Amniotic epithelial cell (primary cell): ENCODE measurements around the gene SCAMP1.
A peak's percentile ranks its signal among the peaks of the same experiment; 100 is the strongest.
"Not testable (repeated sequence)": the region's sequence is repeated elsewhere in the genome, so short reads cannot be mapped to it uniquely, and the experiment has no call there.

Experiments
- DNase-seq: peaks from one replicate; pipeline ENCODE4 v3.0.0-alpha.2; 2010; ENCODE audit warnings: low read depth

The SCAMP1 gene

GRCh38 chr5:78360924-78361630 is 660 bp downstream of the SCAMP1 start:
- peak; percentile 83 for DNase-seq

- no peak for DNase-seq
Observed at GRCh38 chr5:78361631-78361993, 1.2 kb downstream of the SCAMP1 start.

- DNase-seq, result no peak
Observed at GRCh38 chr5:78362220-78362619, 1.8 kb downstream of the SCAMP1 start.

- DNase-seq, result no peak
Observed at GRCh38 chr5:78364005-78364404, 3.6 kb downstream of the SCAMP1 start.

GRCh38 chr5:78367318-78367991 is 7.0 kb downstream of the SCAMP1 start:
- no peak for DNase-seq

- DNase-seq, result no peak
Observed at GRCh38 chr5:78369680-78370079, 9.3 kb downstream of the SCAMP1 start.

- DNase-seq, result no peak
Observed at GRCh38 chr5:78373231-78373630, 12.8 kb downstream of the SCAMP1 start.

- no peak for DNase-seq
Observed at GRCh38 chr5:78376315-78376714, 15.9 kb downstream of the SCAMP1 start.

- DNase-seq, result no peak
Observed at GRCh38 chr5:78377056-78377717, 16.8 kb downstream of the SCAMP1 start.

GRCh38 chr5:78377718-78378105 is 17.3 kb downstream of the SCAMP1 start:
- DNase-seq, result no peak

- no peak for DNase-seq
Observed at GRCh38 chr5:78387468-78388153, 27.2 kb downstream of the SCAMP1 start.

- DNase-seq, result not testable (repeated sequence)
Observed at GRCh38 chr5:78391357-78391756, 30.9 kb downstream of the SCAMP1 start.

GRCh38 chr5:78397831-78398230 is 37.4 kb downstream of the SCAMP1 start:
- no peak for DNase-seq

GRCh38 chr5:78399116-78399515 is 38.7 kb downstream of the SCAMP1 start:
- no peak for DNase-seq

- DNase-seq, result no peak
Observed at GRCh38 chr5:78404682-78405293, 44.4 kb downstream of the SCAMP1 start.

- DNase-seq, result peak; percentile 69
Observed at GRCh38 chr5:78405829-78406750, 45.7 kb downstream of the SCAMP1 start.

GRCh38 chr5:78407458-78407857 is 47.0 kb downstream of the SCAMP1 start:
- no peak for DNase-seq

- no peak for DNase-seq
Observed at GRCh38 chr5:78411586-78411985, 51.2 kb downstream of the SCAMP1 start.

GRCh38 chr5:78416677-78417425 is 56.4 kb downstream of the SCAMP1 start:
- DNase-seq, result peak; percentile 75

- DNase-seq, result no peak
Observed at GRCh38 chr5:78419396-78419795, 59.0 kb downstream of the SCAMP1 start.
